ENCODE measurements around the gene C5orf52.

GRCh38 chr5:157719245-157719644 is 47.9 kb downstream of the C5orf52 start:
- TF ChIP-seq CTCF (IDR thresholded peaks at IDR 0.05) (no peak), POLR2A (IDR thresholded peaks at IDR 0.05) (no peak)

Measured in breast epithelium (tissue), 3 donors.